ENCODE data around the gene TSPAN4. TPM values are rescaled to one million over a fixed set of nuclear protein-coding genes. Genes with fewer than 3 reads are reported as not detected.

Gene TSPAN4
- total and polyA plus RNA-seq, 4 donors: 16.5 to 38.1 (median 30.4) TPM

GRCh38 chr11:819129-819931, 23.3 kb upstream of the TSPAN4 start:
- WGBS: under 1% methylated on average over 96 of the region's 96 CpGs
- Histone ChIP-seq H3K9me3 (ENCODE audit: control insufficient read depth in 4 of 4, low read length in 3 of 4) (no peaks in the 10 kb centered on the region), H3K27me3 (ENCODE audit: control insufficient read depth in 4 of 4, insufficient read depth in 4 of 4, low read length in 3 of 4) (no peaks in the 10 kb centered on the region), H3K9ac (ENCODE audit: low read depth in 1 of 2, low read length in 2 of 2) (peak overlapping the region in 1 of 2 donors; percentile 60), H3K4me1 (ENCODE audit: control insufficient read depth in 4 of 4, insufficient read depth in 4 of 4, low read length in 3 of 4) (peaks cover 22 to 46% (median 34%) of the 10 kb centered on the region in 4 donors), H3K27ac (ENCODE audit: low read depth in 1 of 2, low read length in 2 of 2) (peak overlapping the region; percentile 87 to 95), H3K4me3 (ENCODE audit: low read depth in 1 of 3, low read length in 3 of 3) (peak overlapping the region; percentile 52 to 99 (median 98)), H3K36me3 (ENCODE audit: control insufficient read depth in 4 of 4, insufficient read depth in 3 of 4, low read depth in 1 of 4, low read length in 3 of 4) (peaks cover 0 to 13% (median 2%) of the 10 kb centered on the region in 4 donors)
- TF ChIP-seq RXRA (IDR thresholded peaks at IDR 0.05): no peak
- no peak for TF ChIP-seq YY1 (IDR thresholded peaks at IDR 0.05)
- peak; percentile 18 for TF ChIP-seq CTCF (IDR thresholded peaks at IDR 0.05; ENCODE audit: low read depth, low read length, missing input control)
- TF ChIP-seq SP1 (IDR thresholded peaks at IDR 0.05): peak; percentile 0
- DNase-seq (ENCODE audit: low spot score): peak; percentile 95

- peak overlapping the region; percentile 62 to 85 for H3K9ac ChIP-seq (ENCODE audit: low read depth in 1 of 2, low read length in 2 of 2)
- peak overlapping the region; percentile 92 to 99 (median 98) for H3K4me3 ChIP-seq (ENCODE audit: low read depth in 1 of 3, low read length in 3 of 3)
- H3K36me3 ChIP-seq (ENCODE audit: control insufficient read depth in 4 of 4, insufficient read depth in 3 of 4, low read depth in 1 of 4, low read length in 3 of 4): peaks cover 0 to 18% (median 3%) of the 10 kb centered on the region in 4 donors
- peaks cover 30 to 54% (median 42%) of the 10 kb centered on the region in 4 donors for H3K4me1 ChIP-seq (ENCODE audit: control insufficient read depth in 4 of 4, insufficient read depth in 4 of 4, low read length in 3 of 4)
- peak in 1 of 2 donors; percentile 34 for TF ChIP-seq GABPA (IDR thresholded peaks at IDR 0.05 in 1 of 2, conservative IDR thresholded peaks at IDR 0.05 in 1 of 2)
- no peak for TF ChIP-seq JUND (IDR thresholded peaks at IDR 0.05)
- TF ChIP-seq FOXA2 (IDR thresholded peaks at IDR 0.05): no peak
- TF ChIP-seq YY1 (IDR thresholded peaks at IDR 0.05): no peak
- no peak for TF ChIP-seq RAD21 (IDR thresholded peaks at IDR 0.05)
- no peak for TF ChIP-seq ZBTB33 (IDR thresholded peaks at IDR 0.05)
- peak; percentile 42 to 66 for TF ChIP-seq HNF4A (conservative IDR thresholded peaks at IDR 0.05)
- no peak for TF ChIP-seq MAX (IDR thresholded peaks at IDR 0.05)
- TF ChIP-seq NR2F2 (IDR thresholded peaks at IDR 0.05): peak; percentile 36
- TF ChIP-seq SP1 (IDR thresholded peaks at IDR 0.05): peak; percentile 74
- TF ChIP-seq HNF4G (IDR thresholded peaks at IDR 0.05): no peak
- peak in 1 of 2 donors; percentile 65 for TF ChIP-seq RXRA (IDR thresholded peaks at IDR 0.05)
- TF ChIP-seq REST (IDR thresholded peaks at IDR 0.05): peak; percentile 53
- peak; percentile 81 for TF ChIP-seq TAF1 (conservative IDR thresholded peaks at IDR 0.05)
- TF ChIP-seq ATF3 (IDR thresholded peaks at IDR 0.05): no peak
- TF ChIP-seq CTCF (IDR thresholded peaks at IDR 0.05; ENCODE audit: low read depth, low read length, missing input control): no peak
- TF ChIP-seq EGR1 (IDR thresholded peaks at IDR 0.05; ENCODE audit: low read depth in 2 of 2): peak; percentile 20 to 44
- TF ChIP-seq FOXA1 (IDR thresholded peaks at IDR 0.05): no peak
- DNase-seq (ENCODE audit: low spot score): peak; percentile 90
- H3K27me3 ChIP-seq (ENCODE audit: control insufficient read depth in 4 of 4, insufficient read depth in 4 of 4, low read length in 3 of 4): no peaks in the 10 kb centered on the region
- peak overlapping the region; percentile 87 to 95 for H3K27ac ChIP-seq (ENCODE audit: low read depth in 1 of 2, low read length in 2 of 2)
- H3K9me3 ChIP-seq (ENCODE audit: control insufficient read depth in 4 of 4, low read length in 3 of 4): no peaks in the 10 kb centered on the region
- WGBS: 1% methylated on average over 47 of the region's 47 CpGs
Observed at GRCh38 chr11:819943-820649, 22.6 kb upstream of the TSPAN4 start.
